Fibroblast of gingiva (primary cell): Measurements from ENCODE around the gene FBLN1.
"Not testable (repeated sequence)": the region's sequence is repeated elsewhere in the genome, so short reads cannot be mapped to it uniquely, and the experiment has no call there.

ENCODE experiments used
- DNase-seq: peaks from one replicate; pipeline ENCODE4 v3.0.0-alpha.2; 2011; ENCODE audit warnings: low read depth

Gene FBLN1

GRCh38 chr22:45528046-45528445 lies 25.4 kb downstream of the FBLN1 start:
- DNase-seq = no peak

GRCh38 chr22:45529105-45529504 lies 26.4 kb downstream of the FBLN1 start:
- no peak for DNase-seq

- DNase-seq = no peak
These were observed 27.4 kb downstream of the FBLN1 start for GRCh38 chr22:45529971-45530575.

GRCh38 chr22:45531441-45532234 lies 29.0 kb downstream of the FBLN1 start:
- DNase-seq = no peak

GRCh38 chr22:45532235-45532631 lies 29.6 kb downstream of the FBLN1 start:
- DNase-seq = no peak

- DNase-seq = no peak
These were observed 31.0 kb downstream of the FBLN1 start for GRCh38 chr22:45533703-45534102.

GRCh38 chr22:45534339-45535192 lies 31.9 kb downstream of the FBLN1 start:
- peak; percentile 75 for DNase-seq

- no peak for DNase-seq
These were observed 32.6 kb downstream of the FBLN1 start for GRCh38 chr22:45535290-45535689.

GRCh38 chr22:45535835-45536234 lies 33.2 kb downstream of the FBLN1 start:
- not testable (repeated sequence) for DNase-seq

GRCh38 chr22:45537734-45538181 lies 35.1 kb downstream of the FBLN1 start:
- peak; percentile 94 for DNase-seq

GRCh38 chr22:45538281-45538680 lies 35.6 kb downstream of the FBLN1 start:
- DNase-seq = no peak

- no peak for DNase-seq
These were observed 37.4 kb downstream of the FBLN1 start for GRCh38 chr22:45540122-45540521.

- no peak for DNase-seq
These were observed 38.8 kb downstream of the FBLN1 start for GRCh38 chr22:45541382-45541979.

GRCh38 chr22:45542001-45542520 lies 39.4 kb downstream of the FBLN1 start:
- DNase-seq = no peak

- not testable (repeated sequence) for DNase-seq
These were observed 40.1 kb downstream of the FBLN1 start for GRCh38 chr22:45542736-45543135.

GRCh38 chr22:45543243-45543642 lies 40.6 kb downstream of the FBLN1 start:
- no peak for DNase-seq

GRCh38 chr22:45544588-45545170 lies 42.0 kb downstream of the FBLN1 start:
- peak; percentile 72 for DNase-seq

- no peak for DNase-seq
These were observed 43.8 kb downstream of the FBLN1 start for GRCh38 chr22:45546333-45547015.

- no peak for DNase-seq
These were observed 44.3 kb downstream of the FBLN1 start for GRCh38 chr22:45547016-45547345.

- DNase-seq = no peak
These were observed 45.0 kb downstream of the FBLN1 start for GRCh38 chr22:45547731-45548130.

- DNase-seq = no peak
These were observed 45.7 kb downstream of the FBLN1 start for GRCh38 chr22:45548247-45548840.
